ENCODE measurements around the gene SCNN1A. TPM values are rescaled to one million over a fixed set of nuclear protein-coding genes. Genes with fewer than 3 reads are reported as not detected.

SCNN1A gene
- total and polyA plus RNA-seq, 2 of the 13 experiments (the other 11 are each of a cell fraction or from before 2014, with no cell fraction given): 1.5 to 14.6 TPM

GRCh38 chr12:6341417-6342139 is 33.8 kb downstream of the SCNN1A start, which contains the start of gene TNFRSF1A (continued):
- TF ChIP-seq ZBTB7A (CRISPR knock-in tag; IDR thresholded peaks at IDR 0.05) (peak; percentile 14; the same call in 1 of the 2 replicates), ZNF3 (CRISPR knock-in tag; IDR thresholded peaks at IDR 0.05) (no peak), ZNF878 (CRISPR knock-in tag; IDR thresholded peaks at IDR 0.05) (0 out of 2 replicates have a peak, but pooled peaks have one; percentile 38), ZFP36 (IDR thresholded peaks at IDR 0.05; ENCODE audit: borderline replicate concordance, low read depth, low read length, partially characterized antibody) (no peak), RFX1 (IDR thresholded peaks at IDR 0.05) (no peak), REXO4 (CRISPR knock-in tag; IDR thresholded peaks at IDR 0.05; ENCODE audit: borderline replicate concordance) (no peak), MAFG (CRISPR knock-in tag; IDR thresholded peaks at IDR 0.05) (no peak), ZNF549 (CRISPR knock-in tag; IDR thresholded peaks at IDR 0.05) (no peak), AFF4 (CRISPR knock-in tag; IDR thresholded peaks at IDR 0.05) (peak; percentile 81), KLF15 (CRISPR knock-in tag; IDR thresholded peaks at IDR 0.05; ENCODE audit: borderline replicate concordance) (no peak), NR2F6 (IDR thresholded peaks at IDR 0.05) (no peak; the same call in 1 of the 2 replicates), NR2F6 (CRISPR knock-in tag; IDR thresholded peaks at IDR 0.05) (peak; percentile 62), MIER3 (CRISPR knock-in tag; IDR thresholded peaks at IDR 0.05; ENCODE audit: borderline replicate concordance) (peak; percentile 52; the same call in 1 of the 2 replicates), ZNF496 (CRISPR knock-in tag; IDR thresholded peaks at IDR 0.05; ENCODE audit: insufficient replicate concordance) (no peak), EHMT2 (IDR thresholded peaks at IDR 0.05; ENCODE audit: borderline replicate concordance, low read depth, low read length) (no peak), ZNF207 (IDR thresholded peaks at IDR 0.05; ENCODE audit: borderline replicate concordance) (no peak), MYNN (CRISPR knock-in tag; IDR thresholded peaks at IDR 0.05; ENCODE audit: low read depth) (no peak), THYN1 (CRISPR knock-in tag; IDR thresholded peaks at IDR 0.05; ENCODE audit: borderline replicate concordance, low read depth) (no peak), SIN3B (IDR thresholded peaks at IDR 0.05; ENCODE audit: low read length) (no peak), ZSCAN30 (CRISPR knock-in tag; IDR thresholded peaks at IDR 0.05) (0 out of 2 replicates have a peak, but pooled peaks have one; percentile 46), ZNF879 (CRISPR knock-in tag; IDR thresholded peaks at IDR 0.05) (no peak), ZNF20 (CRISPR knock-in tag; IDR thresholded peaks at IDR 0.05) (no peak), FOXK2 (IDR thresholded peaks at IDR 0.05) (no peak), ZNF775 (CRISPR knock-in tag; IDR thresholded peaks at IDR 0.05; ENCODE audit: borderline replicate concordance) (0 out of 2 replicates have a peak, but pooled peaks have one; percentile 57), RFX3 (CRISPR knock-in tag; IDR thresholded peaks at IDR 0.05) (no peak)
- TF ChIP-seq, protein P1, sequence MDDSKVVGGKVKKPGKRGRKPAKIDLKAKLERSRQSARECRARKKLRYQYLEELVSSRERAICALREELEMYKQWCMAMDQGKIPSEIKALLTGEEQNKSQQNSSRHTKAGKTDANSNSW (CRISPR knock-in tag; IDR thresholded peaks at IDR 0.05; ENCODE audit: borderline replicate concordance): no peak
- TF ChIP-seq, protein P2, sequence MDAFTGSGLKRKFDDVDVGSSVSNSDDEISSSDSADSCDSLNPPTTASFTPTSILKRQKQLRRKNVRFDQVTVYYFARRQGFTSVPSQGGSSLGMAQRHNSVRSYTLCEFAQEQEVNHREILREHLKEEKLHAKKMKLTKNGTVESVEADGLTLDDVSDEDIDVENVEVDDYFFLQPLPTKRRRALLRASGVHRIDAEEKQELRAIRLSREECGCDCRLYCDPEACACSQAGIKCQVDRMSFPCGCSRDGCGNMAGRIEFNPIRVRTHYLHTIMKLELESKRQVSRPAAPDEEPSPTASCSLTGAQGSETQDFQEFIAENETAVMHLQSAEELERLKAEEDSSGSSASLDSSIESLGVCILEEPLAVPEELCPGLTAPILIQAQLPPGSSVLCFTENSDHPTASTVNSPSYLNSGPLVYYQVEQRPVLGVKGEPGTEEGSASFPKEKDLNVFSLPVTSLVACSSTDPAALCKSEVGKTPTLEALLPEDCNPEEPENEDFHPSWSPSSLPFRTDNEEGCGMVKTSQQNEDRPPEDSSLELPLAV (CRISPR knock-in tag; conservative IDR thresholded peaks at IDR 0.05; ENCODE audit: low read depth): no peak

Data from HepG2 (cell line).